H9 (cell line): ENCODE results near the gene RNPEP. TPM values are rescaled to one million over a fixed set of nuclear protein-coding genes. Genes with fewer than 3 reads are reported as not detected.
A peak's percentile ranks its signal among the peaks of the same experiment; 100 is the strongest.

Experiments used
- DNase-seq: peaks from one replicate; pipeline ENCODE4 v3.0.0-alpha.2; 2017
- H2AFZ ChIP-seq: one replicate; pipeline ENCODE4 v1.6.1; 2013; ENCODE audit warnings: mild to moderate bottlenecking, low read length, control low read depth, moderate library complexity
- H2AK5ac ChIP-seq: 2 replicates; pipeline ENCODE4 v1.6.1; 2013; ENCODE audit warnings: low read length, control low read depth, mixed read lengths; ENCODE audit not compliant: insufficient read length
- H2BK120ac ChIP-seq: one replicate; pipeline ENCODE4 v1.6.1; 2013; ENCODE audit warnings: low read depth, mild to moderate bottlenecking, low read length, control low read depth, inconsistent platforms; ENCODE audit not compliant: poor library complexity, severe bottlenecking
- H2BK12ac ChIP-seq: 2 replicates; pipeline ENCODE4 v1.6.1; 2013; ENCODE audit warnings: low read length, control low read depth, mixed read lengths, low read depth; ENCODE audit not compliant: insufficient read length
- H2BK15ac ChIP-seq: 2 replicates; pipeline ENCODE4 v1.6.1; 2013; ENCODE audit warnings: low read depth, low read length, control low read depth
- H2BK20ac ChIP-seq: one replicate; pipeline ENCODE4 v1.6.1; 2013; ENCODE audit warnings: low read depth, mild to moderate bottlenecking, low read length, control low read depth, inconsistent platforms; ENCODE audit not compliant: poor library complexity, severe bottlenecking
- H2BK5ac ChIP-seq: 2 replicates; pipeline ENCODE4 v1.6.1; 2013; ENCODE audit warnings: low read length, control low read depth, mixed read lengths; ENCODE audit not compliant: insufficient read length
- H3K14ac ChIP-seq: 2 replicates; pipeline ENCODE4 v1.6.1; 2013; ENCODE audit warnings: low read length, control low read depth; ENCODE audit not compliant: insufficient read depth
- H3K18ac ChIP-seq: 2 replicates; pipeline ENCODE4 v1.6.1; 2013; ENCODE audit warnings: low read depth, mild to moderate bottlenecking, mixed read lengths, low read length, control low read depth; ENCODE audit not compliant: insufficient read length
- H3K23ac ChIP-seq: 2 replicates; pipeline ENCODE4 v1.6.1; 2013; ENCODE audit warnings: low read length, control low read depth, mixed read lengths, low read depth; ENCODE audit not compliant: insufficient read length
- H3K23me2 ChIP-seq: 2 replicates; pipeline ENCODE4 v1.6.1; 2013; ENCODE audit warnings: low read depth, mild to moderate bottlenecking, mixed read lengths, low read length, control low read depth; ENCODE audit not compliant: insufficient read length, poor library complexity, severe bottlenecking
- H3K27ac ChIP-seq: 2 replicates; pipeline ENCODE4 v1.5.1; 2013; ENCODE audit warnings: low read length, control low read depth, mixed read lengths, low read depth; ENCODE audit not compliant: insufficient read length
- H3K27me3 ChIP-seq: 2 replicates; pipeline ENCODE4 v1.6.1; 2013; ENCODE audit warnings: low read length, control low read depth, inconsistent platforms; ENCODE audit not compliant: insufficient read depth
- H3K4ac ChIP-seq: 2 replicates; pipeline ENCODE4 v1.6.1; 2013; ENCODE audit warnings: low read depth, mild to moderate bottlenecking, control low read depth, inconsistent platforms, low read length, moderate library complexity
- H3K4me1 ChIP-seq: 2 replicates; pipeline ENCODE4 v1.6.1; 2013; ENCODE audit warnings: low read length, control low read depth, inconsistent platforms; ENCODE audit not compliant: insufficient read depth
- H3K4me2 ChIP-seq: 2 replicates; pipeline ENCODE4 v1.6.1; 2013; ENCODE audit warnings: low read length, control low read depth, mixed read lengths; ENCODE audit not compliant: insufficient read length, insufficient read depth
- H3K56ac ChIP-seq: 2 replicates; pipeline ENCODE4 v1.6.1; 2013; ENCODE audit warnings: low read depth, mild to moderate bottlenecking, mixed read lengths, low read length, control low read depth; ENCODE audit not compliant: insufficient read length
- H3K79me1 ChIP-seq: 2 replicates; pipeline ENCODE4 v1.6.1; 2013; ENCODE audit warnings: low read depth, mild to moderate bottlenecking, moderate library complexity, low read length, control low read depth, inconsistent platforms; ENCODE audit not compliant: insufficient read depth, poor library complexity, severe bottlenecking
- H3K79me2 ChIP-seq: 2 replicates; pipeline ENCODE4 v1.6.1; 2013; ENCODE audit warnings: low read length, control low read depth, inconsistent platforms; ENCODE audit not compliant: insufficient read depth
- H3K9ac ChIP-seq: 2 replicates; pipeline ENCODE4 v1.6.1; 2013; ENCODE audit warnings: low read length, control low read depth, mixed read lengths; ENCODE audit not compliant: insufficient read length; ENCODE audit errors: extremely low read depth
- H3K9me3 ChIP-seq: one replicate; pipeline ENCODE4 v1.6.1; 2013; ENCODE audit warnings: low read depth, low read length, inconsistent platforms; ENCODE audit not compliant: control insufficient read depth
- H3T11ph ChIP-seq: one replicate; pipeline ENCODE4 v1.6.1; 2013; ENCODE audit warnings: mild to moderate bottlenecking, low read length, control low read depth, inconsistent platforms
- H4K20me1 ChIP-seq: one replicate; pipeline ENCODE4 v1.6.1; 2013; ENCODE audit not compliant: control insufficient read depth, insufficient read length, insufficient read depth
- H4K5ac ChIP-seq: 2 replicates; pipeline ENCODE4 v1.6.1; 2013; ENCODE audit warnings: low read depth, mild to moderate bottlenecking, mixed read lengths, low read length, control low read depth; ENCODE audit not compliant: insufficient read length
- H4K8ac ChIP-seq: replicated peaks from 2 replicates; pipeline ENCODE4 v1.6.1; 2013; ENCODE audit warnings: low read length, control low read depth, mixed read lengths, low read depth; ENCODE audit not compliant: insufficient read length
- H4K91ac ChIP-seq: 2 replicates; pipeline ENCODE4 v1.6.1; 2013; ENCODE audit warnings: low read depth, mild to moderate bottlenecking, moderate library complexity, mixed read lengths, low read length, control low read depth; ENCODE audit not compliant: insufficient read length
- H3K27ac Mint-ChIP-seq, 3 experiments: 2 replicates in 2 of 3; 3 replicates in 1 of 3; pipeline ENCODE4 v1.8.0; 2020 to 2021; ENCODE audit warnings: mixed read lengths in 3 of 3, mild to moderate bottlenecking in 1 of 3, moderate library complexity in 1 of 3
- H3K27me3 Mint-ChIP-seq: 2 replicates; pipeline ENCODE4 v1.8.0; 2021; ENCODE audit warnings: low read depth, mild to moderate bottlenecking, moderate library complexity, mixed read lengths
- H3K36me3 Mint-ChIP-seq, 3 experiments: 2 replicates in 2 of 3; 3 replicates in 1 of 3; pipeline ENCODE4 v1.8.0; 2020 to 2021; ENCODE audit warnings: low read depth in 3 of 3, mixed read lengths in 3 of 3; ENCODE audit not compliant: insufficient read depth in 1 of 3
- H3K4me1 Mint-ChIP-seq, 2 experiments: 2 replicates each; pipeline ENCODE4 v1.8.0; 2020; ENCODE audit warnings: mixed read lengths in 2 of 2
- H3K4me3 Mint-ChIP-seq, 2 experiments: 2 replicates in 1 of 2; 3 replicates in 1 of 2; pipeline ENCODE4 v1.8.0; 2020 to 2021; ENCODE audit warnings: mild to moderate bottlenecking in 2 of 2, mixed read lengths in 2 of 2, moderate library complexity in 1 of 2
- H3K9me3 Mint-ChIP-seq, 2 experiments: 2 replicates in 1 of 2; 3 replicates in 1 of 2; pipeline ENCODE4 v1.8.0; 2020; ENCODE audit warnings: mild to moderate bottlenecking in 2 of 2, mixed read lengths in 2 of 2, moderate library complexity in 1 of 2
- WGBS: extraction: QIAGEN DNeasy Blood & Tissue Kit; methylation state at CpG from one replicate; pipeline ENCODE4 v1.1.7; 2013; ENCODE audit warnings: missing lambda C conversion rate, low lambda C conversion rate, mixed read lengths; ENCODE audit not compliant: insufficient read length; ENCODE audit errors: extremely low coverage; 5-methylcytosine and 5-hydroxymethylcytosine counted together
- total RNA-seq: library from RNA; stranded (reverse); gene quantifications from 2 replicates; pipeline ENCODE4 v1.2.1, GENCODE V29; 2021
- TF ChIP-seq, protein P1 (sequence below): fragments of 200-600 bp; sonication (generic); conservative IDR thresholded peaks from 3 replicates; pipeline ENCODE4 v1.8.0; 2021; ENCODE audit warnings: antibody characterized with exemption, mild to moderate bottlenecking

The RNPEP gene
- total RNA-seq, 1 experiment from 2014 or later, result 49.9 TPM

DNA sequence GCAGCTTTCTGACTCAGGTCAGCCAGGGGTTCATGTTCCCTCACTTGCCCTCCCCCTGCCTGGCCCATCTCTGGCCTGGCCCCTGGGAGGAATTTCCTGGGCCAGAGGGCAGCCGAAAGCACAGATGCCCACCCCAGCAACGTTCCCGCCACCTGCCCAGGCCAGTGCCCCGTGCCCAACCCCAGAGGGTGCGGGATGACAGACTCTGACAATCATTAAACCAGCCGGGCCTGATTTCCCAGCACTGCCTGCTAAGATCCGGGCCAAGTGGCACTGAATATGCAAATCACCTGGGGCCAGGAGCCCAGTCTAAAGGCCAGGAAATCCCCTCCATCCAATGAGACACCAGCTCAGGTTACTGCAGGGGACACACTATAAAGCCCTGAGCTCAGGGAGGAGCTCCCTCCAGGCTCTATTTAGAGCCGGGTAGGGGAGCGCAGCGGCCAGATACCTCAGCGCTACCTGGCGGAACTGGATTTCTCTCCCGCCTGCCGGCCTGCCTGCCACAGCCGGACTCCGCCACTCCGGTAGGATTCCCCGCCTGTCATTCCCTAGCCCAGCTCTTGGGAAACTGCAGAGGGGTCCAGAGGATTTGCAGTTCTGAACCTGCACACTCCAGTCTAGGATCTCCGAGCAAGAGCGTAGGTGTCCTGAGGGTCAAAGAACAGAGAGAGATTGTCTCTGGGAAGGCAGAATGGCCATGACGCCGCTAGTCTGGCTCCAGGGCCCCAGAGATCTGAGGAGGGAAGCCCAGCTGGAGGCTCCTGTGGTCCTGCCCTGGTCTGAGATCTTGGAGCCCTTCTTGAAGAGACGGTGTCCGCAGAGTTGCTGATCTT lies 27.9 kb downstream of the RNPEP start, which contains the start of gene ELF3:
Gene ELF3 (plus strand): TSS at position 408 of the 836 bp plus-strand sequence. CDS start 550 bp downstream, outside the sequence.
- H3K79me2 ChIP-seq, result no peaks in the 10 kb centered on the region
- no peak within 1 kb of the TSS for H3T11ph ChIP-seq
- no peak within 1 kb of the TSS for H4K91ac ChIP-seq
- no peak within 1 kb of the TSS for H4K8ac ChIP-seq
- no peak within 1 kb of the TSS for H3K27ac ChIP-seq
- H2AK5ac ChIP-seq, result no peak within 1 kb of the TSS
- no peaks in the 10 kb centered on the region for H4K20me1 ChIP-seq
- peak within 1 kb of the TSS; percentile 76 for H3K4me2 ChIP-seq
- Mint-ChIP-seq H3K9me3 (no peaks in the 10 kb centered on the region), H3K36me3 (peaks cover 0 to 41% (median 32%) of the 10 kb centered on the region in 3 experiments; a peak in 5 of 7 replicates), H3K4me3 (peak within 1 kb of the TSS; percentile 69 to 79), H3K4me1 (peaks cover 44 to 56% of the 10 kb centered on the region in 2 experiments), H3K27me3 (no peaks in the 10 kb centered on the region), H3K27ac (peak within 1 kb of the TSS; percentile 92 to 96 (median 95); a peak in 6 of 7 replicates)
- peak; percentile 98 for DNase-seq
- H2BK15ac ChIP-seq, result no peak within 1 kb of the TSS
- peaks cover 15% of the 10 kb centered on the region for H3K23me2 ChIP-seq
- H3K56ac ChIP-seq, result no peak within 1 kb of the TSS
- H2BK12ac ChIP-seq, result no peak within 1 kb of the TSS
- H3K14ac ChIP-seq, result peak within 1 kb of the TSS; percentile 61
- H3K27me3 ChIP-seq, result no peaks in the 10 kb centered on the region
- H3K9ac ChIP-seq, result peak within 1 kb of the TSS; percentile 45
- WGBS, result no CpG with 5 or more reads among the region's 24 CpGs
- H3K23ac ChIP-seq, result no peak within 1 kb of the TSS
- H4K5ac ChIP-seq, result no peak within 1 kb of the TSS
- H2BK20ac ChIP-seq, result no peak within 1 kb of the TSS
- no peak within 1 kb of the TSS for H2BK5ac ChIP-seq
- peak within 1 kb of the TSS; percentile 78 for H3K18ac ChIP-seq
- no peak within 1 kb of the TSS for H2AFZ ChIP-seq
- peaks cover 16% of the 10 kb centered on the region for H3K4me1 ChIP-seq
- no peak within 1 kb of the TSS for H2BK120ac ChIP-seq
- no peaks in the 10 kb centered on the region for H3K9me3 ChIP-seq
- TF ChIP-seq, protein P1, sequence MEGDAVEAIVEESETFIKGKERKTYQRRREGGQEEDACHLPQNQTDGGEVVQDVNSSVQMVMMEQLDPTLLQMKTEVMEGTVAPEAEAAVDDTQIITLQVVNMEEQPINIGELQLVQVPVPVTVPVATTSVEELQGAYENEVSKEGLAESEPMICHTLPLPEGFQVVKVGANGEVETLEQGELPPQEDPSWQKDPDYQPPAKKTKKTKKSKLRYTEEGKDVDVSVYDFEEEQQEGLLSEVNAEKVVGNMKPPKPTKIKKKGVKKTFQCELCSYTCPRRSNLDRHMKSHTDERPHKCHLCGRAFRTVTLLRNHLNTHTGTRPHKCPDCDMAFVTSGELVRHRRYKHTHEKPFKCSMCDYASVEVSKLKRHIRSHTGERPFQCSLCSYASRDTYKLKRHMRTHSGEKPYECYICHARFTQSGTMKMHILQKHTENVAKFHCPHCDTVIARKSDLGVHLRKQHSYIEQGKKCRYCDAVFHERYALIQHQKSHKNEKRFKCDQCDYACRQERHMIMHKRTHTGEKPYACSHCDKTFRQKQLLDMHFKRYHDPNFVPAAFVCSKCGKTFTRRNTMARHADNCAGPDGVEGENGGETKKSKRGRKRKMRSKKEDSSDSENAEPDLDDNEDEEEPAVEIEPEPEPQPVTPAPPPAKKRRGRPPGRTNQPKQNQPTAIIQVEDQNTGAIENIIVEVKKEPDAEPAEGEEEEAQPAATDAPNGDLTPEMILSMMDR, result no peak
- H3K4ac ChIP-seq, result no peak within 1 kb of the TSS
- H3K79me1 ChIP-seq, result no peaks in the 10 kb centered on the region
